ENCODE results near the gene PDGFRB. TPM values are rescaled to one million over a fixed set of nuclear protein-coding genes. Genes with fewer than 3 reads are reported as not detected.

PDGFRB gene
- total RNA-seq, 1 experiment from 2014 or later: 0.63 TPM

DNA sequence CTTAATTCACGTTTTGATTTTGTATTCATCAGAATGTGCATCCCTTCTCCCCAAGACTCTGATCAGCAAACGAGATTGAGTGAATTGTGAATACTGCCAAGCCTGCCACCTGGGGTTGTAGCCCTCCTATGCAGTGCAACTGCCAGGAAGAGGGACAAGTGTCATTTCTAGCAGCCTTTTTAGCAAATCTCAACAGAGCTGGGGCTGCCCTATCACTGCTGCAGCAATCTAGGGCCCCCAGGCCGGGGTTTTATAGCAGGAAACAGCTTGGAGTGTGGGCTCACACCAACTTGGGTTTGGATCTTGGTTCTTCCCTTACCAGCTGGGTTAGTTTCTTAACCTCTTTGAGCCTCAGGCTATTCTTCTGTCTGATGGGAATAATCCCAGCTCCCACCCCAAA lies 73.3 kb downstream of the PDGFRB start:
- no peaks in the 10 kb centered on the region for H3K9me3 Mint-ChIP-seq (ENCODE audit: unreplicated experiment)
- no peaks in the 10 kb centered on the region for H3K27me3 Mint-ChIP-seq (ENCODE audit: insufficient read depth, unreplicated experiment)
- H3K27ac Mint-ChIP-seq (ENCODE audit: low read depth, unreplicated experiment): no peak overlapping the region
- peaks cover 5% of the 10 kb centered on the region for H3K36me3 Mint-ChIP-seq (ENCODE audit: insufficient read depth, unreplicated experiment)
- no peak overlapping the region for H3K4me3 Mint-ChIP-seq (ENCODE audit: unreplicated experiment)
- ChIA-PET POLR2A (interaction anchor here (0.6 kb wide), 1 partner anchor 950 kb away, joined by 3 read pairs; no protein-coding TSS in a partner anchor), CTCF (no interaction called here)
- DNase-seq (ENCODE audit: unreplicated experiment): no peak
- no peaks in the 10 kb centered on the region for H3K4me1 Mint-ChIP-seq (ENCODE audit: insufficient read depth, unreplicated experiment)
- intact Hi-C loops (cut with micrococcal nuclease): no loop called here
- BruUV-seq (replicated peaks): no TSS peak
- TF ChIP-seq, protein P1, sequence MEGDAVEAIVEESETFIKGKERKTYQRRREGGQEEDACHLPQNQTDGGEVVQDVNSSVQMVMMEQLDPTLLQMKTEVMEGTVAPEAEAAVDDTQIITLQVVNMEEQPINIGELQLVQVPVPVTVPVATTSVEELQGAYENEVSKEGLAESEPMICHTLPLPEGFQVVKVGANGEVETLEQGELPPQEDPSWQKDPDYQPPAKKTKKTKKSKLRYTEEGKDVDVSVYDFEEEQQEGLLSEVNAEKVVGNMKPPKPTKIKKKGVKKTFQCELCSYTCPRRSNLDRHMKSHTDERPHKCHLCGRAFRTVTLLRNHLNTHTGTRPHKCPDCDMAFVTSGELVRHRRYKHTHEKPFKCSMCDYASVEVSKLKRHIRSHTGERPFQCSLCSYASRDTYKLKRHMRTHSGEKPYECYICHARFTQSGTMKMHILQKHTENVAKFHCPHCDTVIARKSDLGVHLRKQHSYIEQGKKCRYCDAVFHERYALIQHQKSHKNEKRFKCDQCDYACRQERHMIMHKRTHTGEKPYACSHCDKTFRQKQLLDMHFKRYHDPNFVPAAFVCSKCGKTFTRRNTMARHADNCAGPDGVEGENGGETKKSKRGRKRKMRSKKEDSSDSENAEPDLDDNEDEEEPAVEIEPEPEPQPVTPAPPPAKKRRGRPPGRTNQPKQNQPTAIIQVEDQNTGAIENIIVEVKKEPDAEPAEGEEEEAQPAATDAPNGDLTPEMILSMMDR (IDR thresholded peaks at IDR 0.05; ENCODE audit: unreplicated experiment): no peak

- TF ChIP-seq, protein P1 (IDR thresholded peaks at IDR 0.05; ENCODE audit: unreplicated experiment): no peak
- no peak overlapping the region for H3K4me3 Mint-ChIP-seq (ENCODE audit: unreplicated experiment)
- H3K27me3 Mint-ChIP-seq (ENCODE audit: insufficient read depth, unreplicated experiment): no peaks in the 10 kb centered on the region
- DNase-seq (ENCODE audit: unreplicated experiment): no peak
- peaks cover 5% of the 10 kb centered on the region for H3K36me3 Mint-ChIP-seq (ENCODE audit: insufficient read depth, unreplicated experiment)
- no TSS peak for BruUV-seq (replicated peaks)
- no peak overlapping the region for H3K27ac Mint-ChIP-seq (ENCODE audit: low read depth, unreplicated experiment)
- H3K9me3 Mint-ChIP-seq (ENCODE audit: unreplicated experiment): no peaks in the 10 kb centered on the region
- intact Hi-C loops (cut with micrococcal nuclease): no loop called here
- ChIA-PET CTCF (interaction anchor here (0.7 kb wide), 1 partner anchor 1171 kb away, joined by 3 read pairs; no protein-coding TSS in a partner anchor), POLR2A (interaction anchor here (0.7 kb wide), 1 partner anchor 79 kb away, joined by 3 read pairs; no protein-coding TSS in a partner anchor)
- H3K4me1 Mint-ChIP-seq (ENCODE audit: insufficient read depth, unreplicated experiment): no peaks in the 10 kb centered on the region
Observed at GRCh38 chr5:150081541-150082283, 73.9 kb downstream of the PDGFRB start.

- intact Hi-C loops (cut with micrococcal nuclease): no loop called here
- H3K4me1 Mint-ChIP-seq (ENCODE audit: insufficient read depth, unreplicated experiment): no peaks in the 10 kb centered on the region
- BruUV-seq (replicated peaks): no TSS peak
- DNase-seq (ENCODE audit: unreplicated experiment): no peak
- POLR2A ChIA-PET: interaction anchor here (0.7 kb wide), 1 partner anchor 78 kb away, joined by 3 read pairs; no protein-coding TSS in a partner anchor
- H3K36me3 Mint-ChIP-seq (ENCODE audit: insufficient read depth, unreplicated experiment): peaks cover 5% of the 10 kb centered on the region
- H3K27me3 Mint-ChIP-seq (ENCODE audit: insufficient read depth, unreplicated experiment): no peaks in the 10 kb centered on the region
- TF ChIP-seq, protein P1 (IDR thresholded peaks at IDR 0.05; ENCODE audit: unreplicated experiment): no peak
- no peak overlapping the region for H3K27ac Mint-ChIP-seq (ENCODE audit: low read depth, unreplicated experiment)
- H3K9me3 Mint-ChIP-seq (ENCODE audit: unreplicated experiment): no peaks in the 10 kb centered on the region
- H3K4me3 Mint-ChIP-seq (ENCODE audit: unreplicated experiment): no peak overlapping the region
- CTCF ChIA-PET: no interaction called here
Observed at GRCh38 chr5:150080696-150081435, 74.8 kb downstream of the PDGFRB start.

DNA sequence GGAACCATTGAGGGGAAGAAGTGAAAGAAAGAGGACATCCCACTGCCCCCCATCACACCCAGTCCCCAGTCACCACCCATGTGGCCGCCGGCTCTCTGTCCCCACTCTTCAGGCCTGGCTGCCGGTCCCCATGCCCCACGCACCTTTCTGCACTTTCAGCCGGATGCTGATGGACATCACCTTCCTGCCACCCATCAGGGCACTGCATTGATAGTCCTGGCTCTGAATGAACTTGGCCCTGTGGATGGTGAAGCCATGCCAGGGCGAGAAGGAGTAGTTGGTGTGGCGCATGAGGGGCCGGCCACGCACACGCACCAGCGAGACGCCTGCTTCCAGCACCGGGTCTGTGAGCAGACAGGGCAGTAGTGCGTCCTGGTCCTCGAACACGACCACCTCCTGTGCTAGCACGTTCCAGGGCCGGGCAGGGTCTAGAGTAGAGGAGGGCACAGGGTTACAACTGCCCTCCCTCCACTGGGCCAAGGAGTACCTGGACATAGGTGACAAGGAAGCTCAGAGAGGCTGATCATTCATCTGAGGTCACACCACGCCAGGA lies 75.7 kb downstream of the PDGFRB start:
- H3K36me3 Mint-ChIP-seq (ENCODE audit: insufficient read depth, unreplicated experiment): peaks cover 5% of the 10 kb centered on the region
- intact Hi-C loops (cut with micrococcal nuclease): no loop called here
- TF ChIP-seq, protein P1 (IDR thresholded peaks at IDR 0.05; ENCODE audit: unreplicated experiment): no peak
- no peaks in the 10 kb centered on the region for H3K9me3 Mint-ChIP-seq (ENCODE audit: unreplicated experiment)
- no peaks in the 10 kb centered on the region for H3K4me1 Mint-ChIP-seq (ENCODE audit: insufficient read depth, unreplicated experiment)
- DNase-seq (ENCODE audit: unreplicated experiment): no peak
- no peak overlapping the region for H3K4me3 Mint-ChIP-seq (ENCODE audit: unreplicated experiment)
- ChIA-PET POLR2A (no interaction called here), CTCF (no interaction called here)
- no peaks in the 10 kb centered on the region for H3K27me3 Mint-ChIP-seq (ENCODE audit: insufficient read depth, unreplicated experiment)
- no TSS peak for BruUV-seq (replicated peaks)
- no peak overlapping the region for H3K27ac Mint-ChIP-seq (ENCODE audit: low read depth, unreplicated experiment)

Data from MCF 10A (cell line).